HUES48 (cell line): ENCODE data around the gene PRF1.
"Not testable (repeated sequence)": the region's sequence is repeated elsewhere in the genome, so short reads cannot be mapped to it uniquely, and the experiment has no call there.

Experiments used
- H3K27ac ChIP-seq: one replicate; pipeline ENCODE4 v1.7.0; 2013; ENCODE audit warnings: low read depth, low read length, inconsistent platforms
- H3K27me3 ChIP-seq: 2 replicates; pipeline ENCODE4 v1.6.1; 2013; ENCODE audit warnings: mild to moderate bottlenecking, low read length; ENCODE audit not compliant: control insufficient read depth, insufficient read depth
- H3K36me3 ChIP-seq: 2 replicates; pipeline ENCODE4 v1.6.1; 2013; ENCODE audit warnings: low read length; ENCODE audit not compliant: control insufficient read depth, insufficient read depth
- H3K4me1 ChIP-seq: 2 replicates; pipeline ENCODE4 v1.6.1; 2013; ENCODE audit warnings: mild to moderate bottlenecking, low read length; ENCODE audit not compliant: control insufficient read depth, insufficient read depth
- H3K4me3 ChIP-seq: 2 replicates; pipeline ENCODE4 v1.5.1; 2013; ENCODE audit warnings: mild to moderate bottlenecking, low read depth, low read length
- H3K9ac ChIP-seq: 2 replicates; pipeline ENCODE4 v1.6.1; 2013; ENCODE audit warnings: mild to moderate bottlenecking, low read depth, low read length, moderate library complexity
- H3K9me3 ChIP-seq: 2 replicates; pipeline ENCODE4 v1.6.1; 2013; ENCODE audit warnings: low read length; ENCODE audit not compliant: control insufficient read depth, insufficient read depth

PRF1 gene

GRCh38 chr10:70584909-70585544 lies 17.5 kb downstream of the PRF1 start:
- no peak overlapping the region for H3K9ac ChIP-seq
- H3K4me3 ChIP-seq = no peak overlapping the region
- H3K27ac ChIP-seq = peak overlapping the region; percentile 32

GRCh38 chr10:70584366-70584765 lies 18.2 kb downstream of the PRF1 start:
- Histone ChIP-seq H3K36me3 (no peaks in the 10 kb centered on the region), H3K27ac (no peak overlapping the region), H3K9me3 (no peaks in the 10 kb centered on the region), H3K27me3 (no peaks in the 10 kb centered on the region), H3K4me1 (peaks cover 17% of the 10 kb centered on the region), H3K9ac (no peak overlapping the region), H3K4me3 (no peak overlapping the region)

More at GRCh38 chr10:70584909-70585544, 17.5 kb downstream of the PRF1 start:
- Histone ChIP-seq H3K4me1 (peaks cover 17% of the 10 kb centered on the region), H3K27me3 (no peaks in the 10 kb centered on the region), H3K9me3 (no peaks in the 10 kb centered on the region), H3K36me3 (no peaks in the 10 kb centered on the region)

GRCh38 chr10:70583669-70584037 lies 18.9 kb downstream of the PRF1 start:
- Histone ChIP-seq H3K36me3 (no peaks in the 10 kb centered on the region), H3K4me1 (peaks cover 18% of the 10 kb centered on the region), H3K27me3 (no peaks in the 10 kb centered on the region), H3K9ac (no peak overlapping the region), H3K9me3 (no peaks in the 10 kb centered on the region), H3K4me3 (no peak overlapping the region), H3K27ac (no peak overlapping the region)

GRCh38 chr10:70582793-70583668 lies 19.5 kb downstream of the PRF1 start:
- peaks cover 20% of the 10 kb centered on the region for H3K4me1 ChIP-seq
- no peaks in the 10 kb centered on the region for H3K9me3 ChIP-seq
- H3K9ac ChIP-seq = no peak overlapping the region
- no peak overlapping the region for H3K27ac ChIP-seq
- no peak overlapping the region for H3K4me3 ChIP-seq
- no peaks in the 10 kb centered on the region for H3K27me3 ChIP-seq
- H3K36me3 ChIP-seq = no peaks in the 10 kb centered on the region

GRCh38 chr10:70581176-70581575 lies 21.4 kb downstream of the PRF1 start:
- H3K4me3 ChIP-seq, H3K27ac ChIP-seq, H3K36me3 ChIP-seq, H3K27me3 ChIP-seq, H3K9ac ChIP-seq, H3K9me3 ChIP-seq: not testable (repeated sequence)
- peaks cover 20% of the 10 kb centered on the region for H3K4me1 ChIP-seq

GRCh38 chr10:70579234-70580002 lies 23.1 kb downstream of the PRF1 start:
- Histone ChIP-seq H3K9ac (no peak overlapping the region), H3K36me3 (no peaks in the 10 kb centered on the region), H3K4me3 (no peak overlapping the region), H3K27ac (no peak overlapping the region), H3K9me3 (no peaks in the 10 kb centered on the region), H3K4me1 (peaks cover 10% of the 10 kb centered on the region), H3K27me3 (no peaks in the 10 kb centered on the region)

- H3K36me3 ChIP-seq = no peaks in the 10 kb centered on the region
- no peaks in the 10 kb centered on the region for H3K9me3 ChIP-seq
- peaks cover 7% of the 10 kb centered on the region for H3K4me1 ChIP-seq
- H3K27ac ChIP-seq = no peak overlapping the region
- no peaks in the 10 kb centered on the region for H3K27me3 ChIP-seq
- no peak overlapping the region for H3K9ac ChIP-seq
- no peak overlapping the region for H3K4me3 ChIP-seq
Observed at GRCh38 chr10:70578371-70578947, 24.1 kb downstream of the PRF1 start.

- Histone ChIP-seq H3K27me3 (no peaks in the 10 kb centered on the region), H3K4me1 (peaks cover 4% of the 10 kb centered on the region; the same call in 1 of the 2 replicates), H3K36me3 (no peaks in the 10 kb centered on the region), H3K9me3 (no peaks in the 10 kb centered on the region), H3K4me3 (no peak overlapping the region), H3K9ac (no peak overlapping the region), H3K27ac (no peak overlapping the region)
Observed at GRCh38 chr10:70576803-70577517, 25.6 kb downstream of the PRF1 start.

- peaks cover 4% of the 10 kb centered on the region; the same call in 1 of the 2 replicates for H3K4me1 ChIP-seq
- no peak overlapping the region for H3K4me3 ChIP-seq
- no peaks in the 10 kb centered on the region for H3K27me3 ChIP-seq
- H3K36me3 ChIP-seq = no peaks in the 10 kb centered on the region
- H3K9me3 ChIP-seq = no peaks in the 10 kb centered on the region
- H3K9ac ChIP-seq = no peak overlapping the region
- no peak overlapping the region for H3K27ac ChIP-seq
Observed at GRCh38 chr10:70575874-70576802, 26.4 kb downstream of the PRF1 start.
